ENCODE results near the gene LSS. TPM values are rescaled to one million over a fixed set of nuclear protein-coding genes. Genes with fewer than 3 reads are reported as not detected.
A peak's percentile ranks its signal among the peaks of the same experiment; 100 is the strongest.

The LSS gene
- total and polyA plus RNA-seq, 5 experiments from 2014 or later = 12.3 to 47.6 (median 14.6) TPM

DNA sequence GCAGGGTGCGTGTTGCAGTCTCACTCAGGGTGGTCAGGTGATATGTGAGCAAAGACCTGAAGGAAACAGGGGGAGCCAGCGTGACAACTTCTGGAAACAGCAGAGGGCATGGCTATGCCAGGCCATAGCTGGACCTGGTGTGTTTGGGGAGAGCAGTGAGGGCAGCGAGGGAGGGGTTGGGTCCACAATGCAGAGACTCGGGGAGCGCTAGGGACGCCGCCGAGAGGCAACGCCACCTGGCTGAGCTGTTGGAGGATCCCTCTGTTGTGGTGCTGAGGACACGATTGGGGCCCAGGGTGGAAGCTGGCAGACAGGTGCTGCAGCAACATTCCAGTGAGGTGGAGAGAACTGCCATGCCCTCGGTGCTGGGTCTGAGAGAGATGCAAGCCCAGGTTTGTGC is 26.6 kb upstream of the LSS start:
- POLR2A ChIA-PET = interaction anchor here (0.5 kb wide), 1 partner anchor 171 kb away, joined by 7 read pairs; no protein-coding TSS in a partner anchor
- H3K9me3 Mint-ChIP-seq = no peaks in the 10 kb centered on the region

GRCh38 chr21:46254208-46254975 is 25.8 kb upstream of the LSS start:
- H3K27ac Mint-ChIP-seq = peak overlapping the region; percentile 74 to 95 (median 90)
- peak overlapping the region in 8 of 10 donors; percentile 13 to 82 (median 53) for H3K4me3 Mint-ChIP-seq
- DNase-seq (no peak), ATAC-seq (no peak)
- no peaks in the 10 kb centered on the region for H3K9me3 Mint-ChIP-seq
- POLR2A ChIA-PET = interaction anchor here (0.8 kb wide), 1 partner anchor 31 kb away, joined by 3 read pairs; no protein-coding TSS in a partner anchor
- H3K27me3 Mint-ChIP-seq = no peaks in the 10 kb centered on the region
- H3K36me3 Mint-ChIP-seq = peaks cover 0 to 91% (median 49%) of the 10 kb centered on the region in 3 donors
- H3K4me1 Mint-ChIP-seq = peaks cover 26 to 45% (median 40%) of the 10 kb centered on the region in 4 donors

More for the DNA sequence above, 26.6 kb upstream of the LSS start:
- DNase-seq (no peak), ATAC-seq (no peak)
- Mint-ChIP-seq H3K4me1 (peaks cover 20 to 40% (median 34%) of the 10 kb centered on the region in 4 donors), H3K27me3 (no peaks in the 10 kb centered on the region), H3K36me3 (peaks cover 0 to 90% (median 46%) of the 10 kb centered on the region in 3 donors), H3K4me3 (no peak overlapping the region), H3K27ac (peak overlapping the region; percentile 15 to 95 (median 81))

GRCh38 chr21:46253610-46254124 is 25.1 kb upstream of the LSS start:
- Mint-ChIP-seq H3K9me3 (no peaks in the 10 kb centered on the region), H3K27me3 (no peaks in the 10 kb centered on the region), H3K4me3 (peak overlapping the region; percentile 13 to 82 (median 60)), H3K27ac (peak overlapping the region; percentile 74 to 95 (median 90)), H3K4me1 (peaks cover 28 to 48% (median 41%) of the 10 kb centered on the region in 4 donors), H3K36me3 (peaks cover 3 to 91% (median 49%) of the 10 kb centered on the region in 3 donors)
- peak; percentile 85 to 96 for ATAC-seq
- DNase-seq = peak in 7 of 10 donors; percentile 20 to 61 (median 53)
- POLR2A ChIA-PET = interaction anchor here (0.8 kb wide), 1 partner anchor 31 kb away, joined by 3 read pairs; no protein-coding TSS in a partner anchor

GRCh38 chr21:46252840-46253239 is 24.3 kb upstream of the LSS start:
- POLR2A ChIA-PET = interaction anchor here (0.8 to 1.0 kb wide), 3 partner anchors 19 to 54 kb away, joined by 3 to 5 read pairs (median 3); no protein-coding TSS in a partner anchor
- peak overlapping the region in 1 of 10 donors; percentile 49 for H3K4me3 Mint-ChIP-seq
- ATAC-seq (no peak), DNase-seq (no peak)
- peak overlapping the region in 7 of 10 donors; percentile 3 to 92 (median 85) for H3K27ac Mint-ChIP-seq
- peaks cover 5 to 91% (median 47%) of the 10 kb centered on the region in 3 donors for H3K36me3 Mint-ChIP-seq
- H3K4me1 Mint-ChIP-seq = peaks cover 29 to 46% (median 42%) of the 10 kb centered on the region in 4 donors
- no peaks in the 10 kb centered on the region for H3K27me3 Mint-ChIP-seq
- H3K9me3 Mint-ChIP-seq = no peaks in the 10 kb centered on the region

DNA sequence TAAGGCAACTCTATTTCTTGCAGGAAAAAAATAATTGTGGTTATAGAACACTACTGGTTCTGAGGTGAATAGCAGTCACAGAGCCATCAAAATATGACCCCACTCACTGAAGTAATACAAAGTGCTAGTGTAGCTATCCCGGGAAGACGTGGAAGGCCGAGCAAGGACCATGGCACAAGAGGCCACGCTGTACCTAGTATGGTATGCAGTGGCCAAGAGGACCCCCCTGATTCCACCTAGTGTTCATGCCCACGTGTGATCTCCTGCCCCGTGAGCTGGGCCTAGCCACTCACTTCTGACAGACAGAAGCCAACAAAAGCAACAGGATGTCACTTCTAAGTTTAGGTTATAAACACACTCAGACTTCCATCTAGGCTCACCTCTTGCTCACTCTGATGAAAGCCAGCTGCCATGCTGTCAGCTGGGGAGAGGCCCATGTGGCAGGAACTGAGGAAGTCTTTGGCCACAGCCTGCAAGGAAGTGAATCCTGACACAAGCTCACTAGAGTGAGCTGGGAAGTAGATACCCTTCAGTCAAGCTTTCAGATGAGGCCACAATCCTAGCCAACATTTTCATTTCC is 21.7 kb upstream of the LSS start:
- Mint-ChIP-seq H3K4me3 (peak overlapping the region in 4 of 10 donors; percentile 3 to 11 (median 4)), H3K36me3 (peaks cover 5 to 88% (median 49%) of the 10 kb centered on the region in 3 donors), H3K27me3 (no peaks in the 10 kb centered on the region), H3K27ac (peak overlapping the region; percentile 28 to 92 (median 72)), H3K9me3 (no peaks in the 10 kb centered on the region), H3K4me1 (peaks cover 29 to 47% (median 42%) of the 10 kb centered on the region in 4 donors)
- no peak for ATAC-seq
- POLR2A ChIA-PET = no interaction called here
- no peak for DNase-seq

GRCh38 chr21:46248827-46249226 is 20.3 kb upstream of the LSS start:
- POLR2A ChIA-PET = no interaction called here
- H3K27ac Mint-ChIP-seq = peak overlapping the region in 4 of 10 donors; percentile 32 to 73 (median 62)
- no peaks in the 10 kb centered on the region for H3K9me3 Mint-ChIP-seq
- peaks cover 5 to 83% (median 37%) of the 10 kb centered on the region in 3 donors for H3K36me3 Mint-ChIP-seq
- DNase-seq (no peak), ATAC-seq (no peak)
- no peaks in the 10 kb centered on the region for H3K27me3 Mint-ChIP-seq
- H3K4me3 Mint-ChIP-seq = no peak overlapping the region
- peaks cover 18 to 32% (median 28%) of the 10 kb centered on the region in 4 donors for H3K4me1 Mint-ChIP-seq

- POLR2A ChIA-PET = no interaction called here
- Mint-ChIP-seq H3K27me3 (no peaks in the 10 kb centered on the region), H3K4me3 (no peak overlapping the region), H3K4me1 (peaks cover 14 to 28% (median 23%) of the 10 kb centered on the region in 4 donors), H3K36me3 (peaks cover 5 to 83% (median 33%) of the 10 kb centered on the region in 3 donors), H3K27ac (peak overlapping the region in 3 of 10 donors; percentile 32 to 72 (median 52)), H3K9me3 (no peaks in the 10 kb centered on the region)
- ATAC-seq (no peak), DNase-seq (no peak)
These were observed 19.8 kb upstream of the LSS start for GRCh38 chr21:46248422-46248782.

DNA sequence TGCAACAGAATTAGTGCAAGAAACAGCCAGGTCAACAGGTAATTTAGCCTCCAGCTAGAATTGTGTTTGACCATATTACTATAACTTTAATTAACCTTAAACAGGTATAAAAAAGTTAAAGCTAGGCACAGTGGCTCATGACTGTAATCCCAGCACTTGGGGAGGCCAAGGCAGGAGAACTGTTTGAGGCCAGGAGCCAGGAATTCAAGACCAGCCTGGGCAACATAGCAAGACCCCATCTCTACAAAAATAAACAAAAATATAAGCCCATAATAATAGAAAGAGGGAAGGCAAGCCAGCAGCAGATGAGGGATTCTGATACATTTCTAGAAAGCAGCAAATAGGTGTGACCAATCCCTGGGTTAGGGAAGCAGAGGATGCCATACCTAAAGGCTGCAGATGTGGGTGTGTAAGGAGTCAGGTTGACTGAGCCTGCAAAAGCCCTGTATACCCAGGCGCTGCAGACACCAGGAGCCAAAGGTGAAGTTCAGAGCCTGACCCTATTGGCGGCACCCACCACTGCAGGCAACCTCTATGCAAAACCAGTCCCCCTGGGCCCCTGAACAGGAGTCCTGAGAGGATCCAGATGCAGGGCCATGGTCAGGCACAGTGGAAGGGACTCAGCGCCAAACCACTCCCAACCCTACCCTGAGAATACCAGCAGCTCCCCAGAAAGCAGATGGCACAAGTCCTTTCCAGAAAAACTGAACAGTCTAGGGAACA is 19.3 kb upstream of the LSS start:
- peak overlapping the region in 3 of 10 donors; percentile 18 to 72 (median 32) for H3K27ac Mint-ChIP-seq
- POLR2A ChIA-PET = no interaction called here
- H3K36me3 Mint-ChIP-seq = peaks cover 5 to 88% (median 33%) of the 10 kb centered on the region in 3 donors
- no peak overlapping the region for H3K4me3 Mint-ChIP-seq
- ATAC-seq (no peak), DNase-seq (no peak)
- no peaks in the 10 kb centered on the region for H3K27me3 Mint-ChIP-seq
- peaks cover 16 to 25% (median 21%) of the 10 kb centered on the region in 4 donors for H3K4me1 Mint-ChIP-seq
- H3K9me3 Mint-ChIP-seq = no peaks in the 10 kb centered on the region

GRCh38 chr21:46246345-46246744 is 17.8 kb upstream of the LSS start:
- Mint-ChIP-seq H3K27ac (peak overlapping the region in 5 of 10 donors; percentile 40 to 84 (median 47)), H3K4me3 (no peak overlapping the region), H3K4me1 (peaks cover 16 to 21% (median 19%) of the 10 kb centered on the region in 4 donors), H3K9me3 (no peaks in the 10 kb centered on the region), H3K27me3 (no peaks in the 10 kb centered on the region), H3K36me3 (peaks cover 5 to 90% (median 34%) of the 10 kb centered on the region in 3 donors)
- POLR2A ChIA-PET = interaction anchor here (0.6 kb wide), 1 partner anchor 12 kb away, joined by 3 read pairs; no protein-coding TSS in a partner anchor
- no peak for ATAC-seq
- DNase-seq = no peak

DNA sequence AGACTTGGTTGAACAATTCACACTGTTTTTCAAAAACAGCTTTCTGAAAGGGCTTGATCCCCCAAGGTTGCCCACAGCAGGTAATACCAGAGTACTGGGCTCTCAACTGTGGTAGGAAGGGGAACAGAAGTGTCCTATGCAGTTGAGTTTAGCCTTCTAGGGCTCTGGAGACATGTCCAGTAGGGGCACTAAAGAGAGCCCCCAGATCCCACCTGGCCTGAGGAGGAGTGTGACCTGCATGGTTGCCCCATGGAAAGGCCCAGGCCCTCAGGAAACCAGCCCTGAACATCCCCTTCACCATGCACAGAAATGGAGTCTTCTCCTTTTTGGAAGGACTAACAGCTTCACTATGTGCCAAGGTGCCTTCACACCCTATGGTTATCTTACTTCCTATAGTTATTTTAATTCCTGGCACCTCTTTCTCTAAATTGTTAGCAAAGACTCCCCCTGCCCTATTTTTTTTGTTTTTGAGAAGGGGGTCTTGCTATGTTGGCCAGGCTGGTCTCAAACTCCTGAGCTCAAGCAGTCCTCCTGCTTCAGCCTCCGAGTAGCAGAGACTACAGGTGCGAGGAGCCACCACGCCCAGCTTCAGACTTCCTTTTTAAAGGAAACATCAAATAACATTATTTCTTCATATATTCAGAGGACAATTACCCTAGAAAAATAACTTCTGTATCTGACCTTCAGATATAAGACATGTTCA is 16.8 kb upstream of the LSS start:
- H3K4me1 Mint-ChIP-seq = peaks cover 9 to 16% (median 13%) of the 10 kb centered on the region in 4 donors
- no peak overlapping the region for H3K27ac Mint-ChIP-seq
- POLR2A ChIA-PET = interaction anchor here (0.6 kb wide), 1 partner anchor 13 kb away, joined by 3 read pairs; no protein-coding TSS in a partner anchor
- no peak overlapping the region for H3K4me3 Mint-ChIP-seq
- H3K27me3 Mint-ChIP-seq = no peaks in the 10 kb centered on the region
- DNase-seq (no peak), ATAC-seq (no peak)
- H3K36me3 Mint-ChIP-seq = peaks cover 5 to 90% (median 30%) of the 10 kb centered on the region in 3 donors
- H3K9me3 Mint-ChIP-seq = no peaks in the 10 kb centered on the region

GRCh38 chr21:46244602-46245001 is 16.0 kb upstream of the LSS start:
- Mint-ChIP-seq H3K27ac (peak overlapping the region in 1 of 10 donors; percentile 8), H3K4me3 (no peak overlapping the region), H3K4me1 (peaks cover 2 to 11% (median 8%) of the 10 kb centered on the region in 4 donors), H3K9me3 (no peaks in the 10 kb centered on the region), H3K36me3 (peaks cover 5 to 89% (median 25%) of the 10 kb centered on the region in 3 donors), H3K27me3 (no peaks in the 10 kb centered on the region)
- POLR2A ChIA-PET = no interaction called here
- ATAC-seq = no peak
- DNase-seq = no peak
